CD4-positive, alpha-beta T cell treated with Interleukin-15 for 4 hours (primary cell): ENCODE measurements around the gene UBE2D2.
A peak's percentile ranks its signal among the peaks of the same experiment; 100 is the strongest.

ENCODE experiments used
- DNase-seq: peaks from one replicate; pipeline ENCODE4 v3.0.0-alpha.2; 2020; ENCODE audit warnings: low spot score

Gene UBE2D2

GRCh38 chr5:139648205-139649081 lies 87.3 kb downstream of the UBE2D2 start, which contains the start of gene CXXC5:
TSS of gene CXXC5 (plus strand) at chr5:139648349. CDS start at chr5:139680524, 32,175 bp downstream.
- no peak for DNase-seq

- DNase-seq = no peak
These were observed 88.2 kb downstream of the UBE2D2 start for GRCh38 chr5:139649082-139649991.

- no peak for DNase-seq
These were observed 89.0 kb downstream of the UBE2D2 start for GRCh38 chr5:139650031-139650688.

- no peak for DNase-seq
These were observed 89.5 kb downstream of the UBE2D2 start for GRCh38 chr5:139650689-139651042.

GRCh38 chr5:139651043-139651834 lies 90.1 kb downstream of the UBE2D2 start:
- no peak for DNase-seq

GRCh38 chr5:139651853-139652787 lies 91.0 kb downstream of the UBE2D2 start:
- peak; percentile 65 for DNase-seq

GRCh38 chr5:139652788-139653241 lies 91.7 kb downstream of the UBE2D2 start:
- DNase-seq = no peak

- no peak for DNase-seq
These were observed 92.5 kb downstream of the UBE2D2 start for GRCh38 chr5:139653616-139654015.

GRCh38 chr5:139654464-139654863 lies 93.3 kb downstream of the UBE2D2 start:
- no peak for DNase-seq

- no peak for DNase-seq
These were observed 93.8 kb downstream of the UBE2D2 start for GRCh38 chr5:139654871-139655491.

GRCh38 chr5:139655727-139656271 lies 94.7 kb downstream of the UBE2D2 start:
- DNase-seq = no peak

- no peak for DNase-seq
These were observed 96.5 kb downstream of the UBE2D2 start for GRCh38 chr5:139657363-139658321.

- no peak for DNase-seq
These were observed 97.4 kb downstream of the UBE2D2 start for GRCh38 chr5:139658501-139658927.

- no peak for DNase-seq
These were observed 98.0 kb downstream of the UBE2D2 start for GRCh38 chr5:139658928-139659667.

GRCh38 chr5:139659695-139660101 lies 98.6 kb downstream of the UBE2D2 start:
- no peak for DNase-seq

- no peak for DNase-seq
These were observed 99.2 kb downstream of the UBE2D2 start for GRCh38 chr5:139660105-139660922.
